Measurements from ENCODE around the gene ABLIM3.

DNA sequence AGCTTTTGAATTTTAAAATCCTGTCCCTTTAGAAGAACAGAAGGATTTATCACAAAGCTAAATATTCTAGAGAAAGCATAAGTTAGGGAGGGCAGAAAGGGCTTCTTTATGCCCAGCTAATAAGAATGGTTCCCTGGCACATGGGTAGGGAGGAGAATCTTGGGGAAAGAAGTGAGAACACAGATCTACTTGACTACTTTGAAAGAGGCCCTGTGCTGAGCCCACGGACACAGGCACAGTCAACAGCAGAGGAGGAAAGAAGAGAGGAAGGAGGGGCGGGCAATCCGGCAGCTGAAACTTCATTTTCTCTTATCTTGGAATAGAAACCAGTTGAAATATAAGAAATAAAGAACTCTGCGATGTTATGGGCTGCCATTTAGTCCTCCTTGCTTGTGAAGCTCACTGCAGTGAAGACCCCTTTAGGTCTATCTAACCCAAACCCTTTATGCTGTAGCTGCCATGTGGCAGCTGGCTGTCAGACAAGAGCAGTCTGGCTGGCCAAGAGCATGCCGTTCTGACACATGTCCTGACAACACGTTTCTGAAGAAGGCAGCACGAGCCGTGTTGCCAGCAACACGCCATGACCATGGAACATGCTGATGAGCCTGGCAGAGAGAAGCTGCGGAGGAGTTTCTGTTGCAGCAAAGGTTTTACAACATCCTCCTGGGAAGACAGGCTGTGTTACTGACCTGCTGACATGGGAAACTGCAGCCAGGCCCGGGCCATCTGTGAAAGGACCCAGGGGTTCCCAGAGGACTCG, 34.2 kb downstream of the ABLIM3 start:
- TF ChIP-seq, protein P1, sequence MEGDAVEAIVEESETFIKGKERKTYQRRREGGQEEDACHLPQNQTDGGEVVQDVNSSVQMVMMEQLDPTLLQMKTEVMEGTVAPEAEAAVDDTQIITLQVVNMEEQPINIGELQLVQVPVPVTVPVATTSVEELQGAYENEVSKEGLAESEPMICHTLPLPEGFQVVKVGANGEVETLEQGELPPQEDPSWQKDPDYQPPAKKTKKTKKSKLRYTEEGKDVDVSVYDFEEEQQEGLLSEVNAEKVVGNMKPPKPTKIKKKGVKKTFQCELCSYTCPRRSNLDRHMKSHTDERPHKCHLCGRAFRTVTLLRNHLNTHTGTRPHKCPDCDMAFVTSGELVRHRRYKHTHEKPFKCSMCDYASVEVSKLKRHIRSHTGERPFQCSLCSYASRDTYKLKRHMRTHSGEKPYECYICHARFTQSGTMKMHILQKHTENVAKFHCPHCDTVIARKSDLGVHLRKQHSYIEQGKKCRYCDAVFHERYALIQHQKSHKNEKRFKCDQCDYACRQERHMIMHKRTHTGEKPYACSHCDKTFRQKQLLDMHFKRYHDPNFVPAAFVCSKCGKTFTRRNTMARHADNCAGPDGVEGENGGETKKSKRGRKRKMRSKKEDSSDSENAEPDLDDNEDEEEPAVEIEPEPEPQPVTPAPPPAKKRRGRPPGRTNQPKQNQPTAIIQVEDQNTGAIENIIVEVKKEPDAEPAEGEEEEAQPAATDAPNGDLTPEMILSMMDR (conservative IDR thresholded peaks at IDR 0.05): no peak
- no peak for TF ChIP-seq EZH2 (IDR thresholded peaks at IDR 0.05; ENCODE audit: low read depth)
